HEK293 (cell line): ENCODE measurements around the gene FBXO34.
A peak's percentile ranks its signal among the peaks of the same experiment; 100 is the strongest.

Experiments
- CTCF ChIA-PET: fragments of 350-600 bp; formaldehyde crosslinking; extraction: SDS; loops from one replicate; lab custom pipeline; 2021; ENCODE audit warnings: antibody characterized with exemption; lab: Yijun Ruan, JAX
- POLR2A ChIA-PET: fragments of 300-600 bp; formaldehyde crosslinking; extraction: SDS; loops from one replicate; lab custom pipeline; 2020; ENCODE audit warnings: antibody characterized with exemption, inconsistent platforms; lab: Yijun Ruan, JAX
- H3K27ac ChIP-seq: fragments of 200-500 bp; sonication (Bioruptor generic); 2 replicates; pipeline ENCODE4 v1.5.1; 2014; ENCODE audit warnings: low read depth, low read length, control low read depth, inconsistent platforms; ENCODE audit errors: extremely low read depth
- H3K36me3 ChIP-seq, 2 experiments: fragments of 200-500 bp in 1 of 2; sonication (Bioruptor generic) in 1 of 2; 1 replicate in 1 of 2; 2 replicates in 1 of 2; pipeline ENCODE4 v1.5.1; 2014 to 2017; ENCODE audit warnings: inconsistent platforms in 2 of 2, low read length in 2 of 2; ENCODE audit not compliant: control insufficient read depth in 2 of 2, insufficient read depth in 1 of 2
- H3K4me1 ChIP-seq: fragments of 200-500 bp; sonication (Bioruptor generic); 2 replicates; pipeline ENCODE4 v1.5.1; 2014; ENCODE audit warnings: mild to moderate bottlenecking, low read length, inconsistent platforms; ENCODE audit not compliant: control insufficient read depth, insufficient read depth
- H3K4me3 ChIP-seq: 2 replicates; pipeline ENCODE4 v1.5.1; 2011; ENCODE audit warnings: low read depth, mild to moderate bottlenecking, control low read depth, low read length, moderate library complexity
- H3K9me3 ChIP-seq: fragments of 200-500 bp; sonication (Bioruptor generic); 2 replicates; pipeline ENCODE4 v1.5.1; 2014; ENCODE audit warnings: low read depth, low read length, inconsistent platforms; ENCODE audit not compliant: control insufficient read depth, insufficient read depth
- GLIS1 ChIP-seq: fragments of 450-650 bp; formaldehyde crosslinking; IDR thresholded peaks from 2 replicates; pipeline ENCODE4 v1.5.1; 2016; ENCODE audit warnings: missing biosample characterization, missing genetic modification characterization
- HOXA7 ChIP-seq: sonication (generic); formaldehyde crosslinking; IDR thresholded peaks from 2 replicates; pipeline ENCODE4 v1.8.1; 2022; ENCODE audit warnings: missing genetic modification reagents, borderline replicate concordance
- PRDM1 ChIP-seq: fragments of 450-650 bp; formaldehyde crosslinking; IDR thresholded peaks from 2 replicates; pipeline ENCODE4; 2016; ENCODE audit warnings: missing biosample characterization, missing genetic modification characterization
- ZNF248 ChIP-seq: fragments of 450-650 bp; formaldehyde crosslinking; IDR thresholded peaks from 2 replicates; pipeline ENCODE4 v1.5.1; 2017; ENCODE audit warnings: missing biosample characterization, missing genetic modification characterization
- ZNF354C ChIP-seq: fragments of 450-650 bp; formaldehyde crosslinking; IDR thresholded peaks from 2 replicates; pipeline ENCODE4 v1.5.1; 2016; ENCODE audit warnings: missing biosample characterization, missing genetic modification characterization, low read depth, borderline replicate concordance
- ZNF561 ChIP-seq: fragments of 450-650 bp; IDR thresholded peaks from 2 replicates; pipeline ENCODE4 v1.5.1; 2018; ENCODE audit warnings: missing biosample characterization, missing genetic modification characterization, borderline replicate concordance
- ZNF623 ChIP-seq: fragments of 450-650 bp; formaldehyde crosslinking; IDR thresholded peaks from 2 replicates; pipeline ENCODE4 v1.5.1; 2016; ENCODE audit warnings: missing biosample characterization, missing genetic modification characterization
- ZNF792 ChIP-seq: fragments of 450-650 bp; formaldehyde crosslinking; IDR thresholded peaks from 2 replicates; pipeline ENCODE4 v1.5.1; 2016; ENCODE audit warnings: missing biosample characterization, missing genetic modification characterization
- ZXDB ChIP-seq: fragments of 450-650 bp; formaldehyde crosslinking; IDR thresholded peaks from 2 replicates; pipeline ENCODE4 v1.5.1; 2016; ENCODE audit warnings: missing biosample characterization, missing genetic modification characterization
- TF ChIP-seq, protein P1 (sequence below): fragments of 450-650 bp; formaldehyde crosslinking; IDR thresholded peaks from 2 replicates; pipeline ENCODE4 v1.5.1; 2016; ENCODE audit warnings: missing biosample characterization, missing genetic modification characterization
- TF ChIP-seq, protein P2 (sequence below): fragments of 450-650 bp; formaldehyde crosslinking; IDR thresholded peaks from 2 replicates; pipeline ENCODE4 v1.5.1; 2016; ENCODE audit warnings: missing biosample characterization, missing genetic modification characterization
- TF ChIP-seq, protein P3 (sequence below): fragments of 450-650 bp; formaldehyde crosslinking; IDR thresholded peaks from 2 replicates; pipeline ENCODE4 v1.5.1; 2017; ENCODE audit warnings: missing biosample characterization, missing genetic modification characterization

FBXO34 gene

DNA sequence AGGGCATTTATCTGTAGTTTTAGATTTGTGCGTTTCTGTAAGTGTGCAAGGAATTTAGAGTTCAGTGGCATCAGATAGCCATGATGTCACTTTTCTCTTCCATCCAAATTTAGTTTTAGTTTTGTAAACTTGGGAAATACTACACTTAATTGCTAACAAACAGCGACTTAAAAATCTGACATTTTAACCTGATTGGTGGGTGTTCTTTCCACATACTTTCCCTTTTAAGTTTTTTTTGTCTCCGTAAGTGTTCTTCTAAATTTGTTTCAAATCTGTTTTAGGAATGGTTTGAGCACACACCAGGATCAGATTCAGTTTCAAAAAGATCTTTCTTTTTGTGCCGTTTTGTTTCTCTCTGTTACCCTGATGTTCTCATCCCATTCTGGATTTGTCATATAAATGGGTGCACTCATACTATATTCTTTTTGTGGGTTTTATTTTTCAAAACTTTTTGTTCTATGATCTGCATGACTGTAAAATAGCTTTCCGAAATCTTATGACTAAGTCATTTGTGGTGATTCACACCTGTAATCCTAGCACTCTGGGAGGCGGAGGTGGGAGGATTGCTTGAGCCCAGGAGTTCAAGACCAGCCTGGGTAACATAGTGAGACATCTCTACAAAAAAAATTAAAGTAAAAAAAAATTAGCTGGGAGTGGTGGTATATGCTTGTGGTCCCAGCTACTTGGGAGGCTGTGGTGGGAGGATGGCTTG is 58.9 kb downstream of the FBXO34 start (continued):
- TF ChIP-seq, protein P1, sequence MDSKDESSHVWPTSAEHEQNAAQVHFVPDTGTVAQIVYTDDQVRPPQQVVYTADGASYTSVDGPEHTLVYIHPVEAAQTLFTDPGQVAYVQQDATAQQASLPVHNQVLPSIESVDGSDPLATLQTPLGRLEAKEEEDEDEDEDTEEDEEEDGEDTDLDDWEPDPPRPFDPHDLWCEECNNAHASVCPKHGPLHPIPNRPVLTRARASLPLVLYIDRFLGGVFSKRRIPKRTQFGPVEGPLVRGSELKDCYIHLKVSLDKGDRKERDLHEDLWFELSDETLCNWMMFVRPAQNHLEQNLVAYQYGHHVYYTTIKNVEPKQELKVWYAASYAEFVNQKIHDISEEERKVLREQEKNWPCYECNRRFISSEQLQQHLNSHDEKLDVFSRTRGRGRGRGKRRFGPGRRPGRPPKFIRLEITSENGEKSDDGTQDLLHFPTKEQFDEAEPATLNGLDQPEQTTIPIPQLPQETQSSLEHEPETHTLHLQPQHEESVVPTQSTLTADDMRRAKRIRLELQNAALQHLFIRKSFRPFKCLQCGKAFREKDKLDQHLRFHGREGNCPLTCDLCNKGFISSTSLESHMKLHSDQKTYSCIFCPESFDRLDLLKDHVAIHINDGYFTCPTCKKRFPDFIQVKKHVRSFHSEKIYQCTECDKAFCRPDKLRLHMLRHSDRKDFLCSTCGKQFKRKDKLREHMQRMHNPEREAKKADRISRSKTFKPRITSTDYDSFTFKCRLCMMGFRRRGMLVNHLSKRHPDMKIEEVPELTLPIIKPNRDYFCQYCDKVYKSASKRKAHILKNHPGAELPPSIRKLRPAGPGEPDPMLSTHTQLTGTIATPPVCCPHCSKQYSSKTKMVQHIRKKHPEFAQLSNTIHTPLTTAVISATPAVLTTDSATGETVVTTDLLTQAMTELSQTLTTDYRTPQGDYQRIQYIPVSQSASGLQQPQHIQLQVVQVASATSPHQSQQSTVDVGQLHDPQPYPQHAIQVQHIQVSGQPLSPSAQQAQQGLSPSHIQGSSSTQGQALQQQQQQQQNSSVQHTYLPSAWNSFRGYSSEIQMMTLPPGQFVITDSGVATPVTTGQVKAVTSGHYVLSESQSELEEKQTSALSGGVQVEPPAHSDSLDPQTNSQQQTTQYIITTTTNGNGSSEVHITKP (tag by site-specific recombination), result no peak
- TF ChIP-seq ZNF792 (no peak), ZNF623 (no peak), GLIS1 (tag by site-specific recombination) (0 out of 2 replicates have a peak, but pooled peaks have one; percentile 8), ZNF561 (no peak), ZNF248 (tag by site-specific recombination) (no peak), HOXA7 (CRISPR knock-in tag) (no peak), ZNF354C (tag by site-specific recombination) (no peak), ZXDB (tag by site-specific recombination) (no peak)

DNA sequence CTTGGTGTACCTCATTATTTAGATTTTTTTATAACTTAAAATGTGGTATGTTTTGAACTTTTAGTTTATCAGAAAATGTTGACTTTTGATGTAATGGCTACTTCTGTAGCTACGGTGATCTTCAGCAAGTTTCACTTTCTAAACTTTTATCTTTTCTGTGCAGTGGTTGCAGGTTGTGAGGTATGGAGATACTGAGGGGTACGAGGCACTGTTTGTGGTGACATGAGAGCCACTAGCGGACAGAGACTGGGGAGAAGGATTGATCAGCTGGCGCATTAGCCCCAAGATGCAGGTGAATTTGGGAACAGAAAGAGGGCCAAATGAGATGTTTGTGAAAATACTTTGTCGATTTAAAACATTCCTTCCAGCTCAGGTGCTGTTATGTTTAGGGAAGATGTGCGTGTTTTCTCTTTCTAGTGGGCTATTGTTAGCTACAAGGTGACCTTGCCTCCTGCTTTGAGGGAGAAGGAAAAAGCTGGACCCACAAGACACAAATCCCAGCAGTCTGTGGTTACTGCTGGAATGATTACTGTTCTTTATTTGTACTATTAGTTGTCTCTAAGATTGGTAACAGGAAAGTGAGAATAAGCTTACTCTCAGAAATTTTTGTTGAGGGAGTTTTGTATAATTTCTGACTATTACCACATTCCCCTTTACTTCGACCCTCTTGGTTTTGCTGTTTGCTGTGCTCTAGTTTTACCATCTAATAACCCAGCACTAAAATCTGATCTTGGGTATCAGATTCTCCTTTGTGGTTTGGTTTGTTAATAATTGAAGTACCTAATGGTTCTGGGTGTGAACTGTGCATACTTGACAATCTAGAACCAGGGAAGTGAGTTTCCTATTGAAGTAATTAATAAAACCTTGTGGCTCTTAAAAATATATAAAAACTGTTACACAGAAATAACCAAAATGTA is 61.7 kb downstream of the FBXO34 start:
- peaks cover 44% of the 10 kb centered on the region for H3K4me1 ChIP-seq
- H3K36me3 ChIP-seq, result peaks cover 0 to 4% of the 10 kb centered on the region in 2 experiments; a peak in 1 of 3 replicates
- POLR2A ChIA-PET, result no interaction called here
- TF ChIP-seq PRDM1, result 0 out of 2 replicates have a peak, but pooled peaks have one; percentile 28
- TF ChIP-seq, protein P2, sequence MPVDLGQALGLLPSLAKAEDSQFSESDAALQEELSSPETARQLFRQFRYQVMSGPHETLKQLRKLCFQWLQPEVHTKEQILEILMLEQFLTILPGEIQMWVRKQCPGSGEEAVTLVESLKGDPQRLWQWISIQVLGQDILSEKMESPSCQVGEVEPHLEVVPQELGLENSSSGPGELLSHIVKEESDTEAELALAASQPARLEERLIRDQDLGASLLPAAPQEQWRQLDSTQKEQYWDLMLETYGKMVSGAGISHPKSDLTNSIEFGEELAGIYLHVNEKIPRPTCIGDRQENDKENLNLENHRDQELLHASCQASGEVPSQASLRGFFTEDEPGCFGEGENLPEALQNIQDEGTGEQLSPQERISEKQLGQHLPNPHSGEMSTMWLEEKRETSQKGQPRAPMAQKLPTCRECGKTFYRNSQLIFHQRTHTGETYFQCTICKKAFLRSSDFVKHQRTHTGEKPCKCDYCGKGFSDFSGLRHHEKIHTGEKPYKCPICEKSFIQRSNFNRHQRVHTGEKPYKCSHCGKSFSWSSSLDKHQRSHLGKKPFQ (tag by site-specific recombination), result peak; percentile 83
- TF ChIP-seq, protein P3, sequence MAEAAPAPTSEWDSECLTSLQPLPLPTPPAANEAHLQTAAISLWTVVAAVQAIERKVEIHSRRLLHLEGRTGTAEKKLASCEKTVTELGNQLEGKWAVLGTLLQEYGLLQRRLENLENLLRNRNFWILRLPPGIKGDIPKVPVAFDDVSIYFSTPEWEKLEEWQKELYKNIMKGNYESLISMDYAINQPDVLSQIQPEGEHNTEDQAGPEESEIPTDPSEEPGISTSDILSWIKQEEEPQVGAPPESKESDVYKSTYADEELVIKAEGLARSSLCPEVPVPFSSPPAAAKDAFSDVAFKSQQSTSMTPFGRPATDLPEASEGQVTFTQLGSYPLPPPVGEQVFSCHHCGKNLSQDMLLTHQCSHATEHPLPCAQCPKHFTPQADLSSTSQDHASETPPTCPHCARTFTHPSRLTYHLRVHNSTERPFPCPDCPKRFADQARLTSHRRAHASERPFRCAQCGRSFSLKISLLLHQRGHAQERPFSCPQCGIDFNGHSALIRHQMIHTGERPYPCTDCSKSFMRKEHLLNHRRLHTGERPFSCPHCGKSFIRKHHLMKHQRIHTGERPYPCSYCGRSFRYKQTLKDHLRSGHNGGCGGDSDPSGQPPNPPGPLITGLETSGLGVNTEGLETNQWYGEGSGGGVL (tag by site-specific recombination), result no peak
- TF ChIP-seq, all 188 proteins: peak for 2
- CTCF ChIA-PET, result interaction anchor here (0.8 to 1.7 kb wide), 5 partner anchors 21 to 87 kb away, joined by 3 to 7 read pairs (median 5); partner anchors contain the start of gene FBXO34
- no peaks in the 10 kb centered on the region for H3K9me3 ChIP-seq
- H3K4me3 ChIP-seq, result no peak overlapping the region
- H3K27ac ChIP-seq, result no peak overlapping the region
